Germinal center (tissue), 1 donor: ENCODE data around the gene KLK10.
"Not testable (repeated sequence)": the region's sequence is repeated elsewhere in the genome, so short reads cannot be mapped to it uniquely, and the experiment has no call there.

Experiments
- DNase-seq: peaks from one replicate; pipeline ENCODE4 v3.0.0; 2012; ENCODE audit warnings: mixed read lengths, low spot score

Gene KLK10

GRCh38 chr19:51001515-51001914 is 18.0 kb downstream of the KLK10 start, which contains the start of gene KLK8:
KLK8 (minus strand) TSS chr19:51001604; CDS start chr19:51001167, 437 bp downstream.
- DNase-seq, result no peak

DNA sequence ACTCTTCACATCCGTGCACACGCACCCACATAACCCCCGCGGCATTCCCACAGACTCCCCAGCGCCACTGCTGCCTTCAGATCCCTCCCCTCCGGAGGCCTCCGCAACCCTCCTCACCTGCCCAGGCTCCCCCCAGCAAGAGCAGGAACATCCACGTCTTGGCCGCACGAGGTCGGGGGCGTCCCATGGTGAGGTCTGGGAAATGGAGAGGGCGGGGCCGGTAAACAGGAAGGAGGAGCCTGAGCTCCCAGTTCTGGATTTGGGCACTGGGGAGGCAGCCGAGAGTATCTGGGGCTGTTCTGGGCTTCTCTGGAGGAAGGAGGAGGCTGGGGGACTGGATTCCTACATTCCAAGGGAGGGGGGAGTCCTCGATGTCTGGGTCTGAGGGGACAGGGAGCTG is 18.5 kb downstream of the KLK10 start:
- no peak for DNase-seq

DNA sequence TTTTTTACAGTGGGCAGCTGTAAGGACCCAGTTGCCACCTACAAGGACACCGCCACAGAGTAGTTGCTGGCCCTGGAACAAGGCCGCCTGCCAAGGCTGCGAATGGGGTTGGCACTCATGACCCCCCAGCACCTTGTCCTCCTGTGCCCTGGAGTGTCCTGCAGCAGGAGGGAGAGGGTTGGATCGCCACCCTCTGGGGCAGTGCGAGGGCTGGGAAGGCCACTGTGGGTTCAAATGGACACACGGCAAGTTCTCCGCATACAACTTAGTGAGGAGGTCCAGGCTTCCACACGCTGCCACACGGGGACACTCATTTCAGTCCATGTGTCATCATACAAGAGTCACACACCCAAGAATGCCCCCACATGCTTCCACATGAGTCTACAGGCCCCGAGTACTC is 19.1 kb downstream of the KLK10 start:
- DNase-seq, result no peak

GRCh38 chr19:50998686-50999085 is 20.8 kb downstream of the KLK10 start:
- DNase-seq, result no peak

DNA sequence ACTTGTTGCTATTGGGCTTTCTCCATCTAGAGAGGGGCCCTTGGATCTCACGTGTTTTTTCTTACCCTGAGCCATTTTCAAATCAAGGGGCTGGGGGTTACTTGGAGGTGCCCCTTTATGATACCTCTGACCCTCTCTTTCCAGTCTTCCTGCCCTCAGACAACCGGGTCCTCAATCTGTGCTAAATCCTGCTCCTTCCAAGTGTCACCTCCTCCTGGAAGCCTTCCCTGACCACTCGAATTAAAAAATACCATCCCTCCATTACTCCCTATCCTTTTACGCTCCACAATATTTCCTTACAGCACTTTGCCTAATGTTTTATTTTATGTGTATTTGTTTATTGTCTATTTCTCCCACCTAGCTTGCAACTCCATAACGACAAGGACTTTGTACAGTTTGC is 21.4 kb downstream of the KLK10 start:
- DNase-seq, result no peak

GRCh38 chr19:50994129-50994528 is 25.4 kb downstream of the KLK10 start:
- DNase-seq, result no peak

GRCh38 chr19:50992666-50993035 is 26.9 kb downstream of the KLK10 start:
- DNase-seq, result no peak

- not testable (repeated sequence) for DNase-seq
Measured at GRCh38 chr19:50984416-50984815, 35.1 kb downstream of the KLK10 start.

- no peak for DNase-seq
Measured at GRCh38 chr19:50983625-50984292, 35.8 kb downstream of the KLK10 start, which contains the start of gene KLK7. KLK7 (minus strand) TSS chr19:50983917; CDS start chr19:50982399, 1,518 bp downstream.

DNA sequence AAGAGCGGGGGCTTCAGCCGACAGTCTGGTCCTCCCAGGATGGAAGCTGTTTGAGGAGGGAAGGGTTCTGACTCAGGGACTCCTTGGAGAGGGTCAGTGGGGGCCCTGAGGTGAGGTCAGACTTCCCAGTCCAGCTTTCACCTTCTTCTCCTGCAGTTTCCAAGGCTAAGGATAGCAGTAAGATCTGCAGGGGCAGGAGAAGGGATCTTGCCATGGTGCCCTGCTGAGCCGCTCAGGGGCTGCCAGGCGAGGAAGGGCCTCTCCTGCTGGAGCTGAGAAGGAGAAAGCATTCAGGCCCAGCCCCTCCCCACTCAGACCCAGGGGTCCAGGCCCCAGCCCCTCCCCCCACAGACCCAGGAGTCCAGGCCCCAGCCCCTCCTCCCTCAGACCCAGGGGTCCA is 37.3 kb downstream of the KLK10 start:
- no peak for DNase-seq

DNA sequence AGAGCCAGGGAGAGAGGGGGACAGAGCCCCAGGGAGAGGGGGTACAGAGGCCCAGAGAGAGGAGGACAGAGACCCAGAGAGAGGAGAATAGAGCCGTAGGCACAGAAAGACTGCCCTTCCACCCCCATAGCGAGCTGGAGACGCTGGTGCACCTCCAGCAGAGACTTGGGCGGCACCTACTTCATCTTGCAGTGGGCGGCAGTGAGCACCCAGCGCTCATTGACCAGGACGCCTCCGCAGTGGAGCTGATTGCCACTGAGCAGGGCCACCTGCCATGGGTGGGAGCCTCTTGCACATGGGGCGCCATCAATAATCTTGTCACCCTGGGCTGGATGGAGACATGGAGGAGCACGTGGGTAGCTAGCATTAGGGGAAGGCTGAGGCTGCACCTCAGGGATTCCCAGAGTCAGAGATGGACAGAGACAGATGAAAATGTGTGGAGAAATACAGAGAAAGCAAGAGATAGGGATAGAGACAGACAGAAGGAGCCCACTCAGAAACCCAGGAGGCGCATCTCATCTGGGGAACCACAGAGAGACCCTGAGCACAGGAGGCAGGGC is 37.8 kb downstream of the KLK10 start:
- no peak for DNase-seq

DNA sequence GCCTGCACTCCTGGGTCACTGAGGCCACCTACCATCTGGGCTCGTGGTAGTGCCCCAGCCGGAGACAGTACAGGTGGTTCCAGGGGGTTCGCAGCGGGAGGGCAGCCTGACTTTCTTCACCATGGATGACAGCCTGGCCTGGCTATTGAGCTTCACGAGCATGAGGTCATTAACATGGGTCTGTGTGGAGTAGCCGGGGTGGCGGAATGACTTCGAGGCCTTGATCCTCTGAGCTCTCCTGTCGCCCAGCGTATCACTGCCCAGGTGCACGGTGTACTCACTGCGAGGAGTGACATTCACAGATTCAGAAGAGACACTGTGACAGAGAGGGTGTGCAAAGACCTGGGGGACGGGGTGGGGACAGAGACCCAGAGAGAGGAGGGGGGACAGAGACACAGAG is 39.3 kb downstream of the KLK10 start:
- no peak for DNase-seq

DNA sequence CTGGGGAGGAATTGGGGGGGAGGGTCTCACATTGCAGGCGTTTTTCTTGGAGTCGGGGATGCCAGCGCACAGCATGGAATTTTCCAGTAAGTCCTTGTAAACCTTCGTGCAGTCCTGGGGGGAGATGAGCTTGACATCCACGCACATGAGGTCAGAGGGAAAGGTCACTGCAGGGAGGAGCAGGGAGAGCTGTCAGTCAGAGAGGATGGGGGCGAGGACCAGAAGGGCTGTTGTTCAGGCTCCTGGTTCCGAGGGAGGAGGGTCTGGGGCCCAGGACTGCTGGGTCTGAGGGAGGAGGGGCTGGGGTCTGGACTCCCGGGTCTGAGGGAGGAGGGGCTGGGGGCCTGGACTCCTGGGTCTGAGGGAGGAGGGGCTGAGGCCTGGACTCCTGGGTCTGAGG is 39.8 kb downstream of the KLK10 start:
- no peak for DNase-seq

- no peak for DNase-seq
Measured at GRCh38 chr19:50978772-50979390, 40.6 kb downstream of the KLK10 start.

DNA sequence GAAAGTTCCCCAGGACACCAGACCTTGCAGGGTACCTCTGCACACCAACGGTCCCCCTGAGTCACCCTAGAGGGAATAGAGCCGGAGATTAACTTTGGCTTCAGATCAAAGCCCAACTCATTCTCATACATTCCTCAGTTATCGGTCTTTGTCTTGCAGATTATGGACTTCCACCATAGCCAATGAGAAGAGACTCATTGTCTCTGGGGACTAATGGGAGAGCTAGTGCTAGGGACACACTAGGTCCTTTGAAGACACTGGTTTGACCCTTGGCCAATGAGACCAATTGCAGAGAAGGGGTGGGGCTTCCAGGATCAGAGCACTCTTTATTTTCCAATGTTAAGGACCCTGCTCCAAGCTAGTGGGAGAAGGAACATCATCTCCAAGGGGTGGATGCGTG is 41.9 kb downstream of the KLK10 start:
- DNase-seq, result no peak

DNA sequence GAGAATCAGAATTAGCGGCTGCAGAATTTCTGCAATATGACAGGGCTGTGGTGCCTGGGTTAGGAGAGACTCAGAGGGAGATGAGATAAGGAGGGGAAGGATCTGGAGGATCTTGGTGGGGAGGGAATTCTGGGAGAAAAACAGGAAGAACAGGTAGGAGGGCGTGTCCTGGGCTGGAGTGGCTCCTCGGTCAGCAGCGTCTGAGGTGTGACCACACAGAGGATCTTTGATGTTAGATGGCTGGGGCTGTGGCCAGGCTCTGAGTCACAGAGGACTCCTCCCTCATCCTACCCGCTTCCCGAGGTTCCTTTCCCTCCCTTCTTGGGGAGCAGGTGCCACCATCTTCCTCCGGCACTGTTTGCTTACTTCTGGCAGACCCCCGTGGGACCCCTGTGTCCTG is 43.7 kb downstream of the KLK10 start:
- DNase-seq, result no peak

DNA sequence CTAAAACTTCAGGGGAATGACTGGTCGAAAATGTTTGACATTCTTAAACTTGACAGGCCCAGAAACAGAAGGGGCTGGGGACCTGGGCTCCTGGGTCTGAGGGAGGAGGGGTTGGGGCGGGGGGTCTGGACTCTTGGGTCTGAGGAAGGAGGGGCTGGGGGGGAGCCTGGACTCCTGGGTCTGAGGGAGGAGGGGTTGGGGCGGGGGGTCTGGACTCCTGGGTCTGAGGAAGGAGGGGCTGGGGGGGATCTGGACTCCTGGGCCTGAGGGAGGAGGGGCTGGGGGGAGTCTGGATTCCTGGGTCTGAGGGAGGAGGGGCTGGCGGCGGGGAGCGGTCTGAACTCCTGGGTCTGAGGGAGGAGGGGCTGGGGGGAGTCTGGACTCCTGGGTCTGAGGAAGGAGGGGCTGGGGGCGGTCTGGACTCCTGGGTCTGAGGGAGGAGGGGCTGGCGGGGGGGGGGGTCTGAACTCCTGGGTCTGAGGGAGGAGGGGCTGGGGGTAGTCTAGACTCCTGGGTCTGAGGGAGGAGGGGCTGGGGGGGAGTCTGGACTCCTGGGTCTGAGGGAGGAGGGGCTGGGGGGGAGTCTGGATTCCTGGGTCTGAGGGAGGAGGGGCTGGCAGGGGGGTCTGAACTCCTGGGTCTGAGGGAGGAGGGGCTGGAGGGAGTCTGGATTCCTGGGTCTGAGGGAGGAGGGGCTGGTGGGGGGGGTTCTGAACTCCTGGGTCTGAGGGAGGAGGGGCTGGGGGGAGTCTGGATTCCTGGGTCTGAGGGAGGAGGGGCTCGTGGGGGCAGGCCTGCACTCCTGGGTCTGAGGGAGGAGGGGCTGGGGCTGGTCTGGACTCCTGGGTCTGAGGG is 44.6 kb downstream of the KLK10 start:
- no peak for DNase-seq

DNA sequence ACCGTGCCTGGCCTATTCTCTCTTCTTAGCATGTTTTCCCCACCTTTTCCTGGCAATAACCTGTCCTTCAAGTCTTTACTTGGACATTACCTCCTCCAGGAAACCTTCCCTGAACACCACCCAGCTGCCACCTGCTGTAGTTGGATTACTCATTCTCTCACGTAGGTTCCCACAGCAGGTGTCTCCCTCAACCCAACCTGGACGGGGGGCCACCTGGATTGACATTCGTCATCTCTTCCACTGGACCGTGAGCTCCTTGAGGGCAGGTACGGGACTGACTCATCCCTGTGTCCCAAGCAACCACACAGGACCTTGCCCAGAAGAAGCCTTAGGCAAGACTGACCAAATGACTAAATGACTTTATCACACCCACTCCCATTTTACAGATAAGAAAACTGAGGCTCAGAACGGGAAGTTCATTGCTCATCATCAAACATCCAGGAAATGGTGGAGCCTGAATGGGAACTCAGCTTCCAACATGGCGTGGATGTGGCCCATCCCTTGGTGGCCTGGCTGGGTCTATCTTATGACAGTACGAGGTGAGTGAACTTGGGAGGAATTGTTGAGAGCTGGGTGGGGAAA is 46.6 kb downstream of the KLK10 start:
- DNase-seq, result no peak

DNA sequence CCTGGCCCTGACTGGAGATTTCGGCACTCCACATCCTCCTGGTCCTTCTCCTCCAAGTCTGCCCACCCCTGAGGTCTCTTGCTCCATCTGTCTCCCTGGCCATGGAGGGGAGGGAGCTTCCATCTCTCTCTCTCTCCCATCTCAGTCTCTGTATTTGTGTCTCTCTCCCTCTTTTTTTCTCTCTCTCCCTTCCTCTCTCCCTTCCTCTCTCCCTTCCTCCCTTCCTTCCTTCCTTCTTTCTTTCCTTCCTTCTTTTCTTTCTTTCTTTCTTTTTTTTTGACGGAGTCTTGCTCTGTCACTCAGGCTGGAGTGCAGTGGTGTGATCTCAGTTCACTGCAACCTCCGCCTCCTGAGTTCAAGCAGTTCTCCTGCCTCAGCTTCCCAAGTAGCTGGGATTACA is 49.7 kb downstream of the KLK10 start:
- DNase-seq, result not testable (repeated sequence)

DNA sequence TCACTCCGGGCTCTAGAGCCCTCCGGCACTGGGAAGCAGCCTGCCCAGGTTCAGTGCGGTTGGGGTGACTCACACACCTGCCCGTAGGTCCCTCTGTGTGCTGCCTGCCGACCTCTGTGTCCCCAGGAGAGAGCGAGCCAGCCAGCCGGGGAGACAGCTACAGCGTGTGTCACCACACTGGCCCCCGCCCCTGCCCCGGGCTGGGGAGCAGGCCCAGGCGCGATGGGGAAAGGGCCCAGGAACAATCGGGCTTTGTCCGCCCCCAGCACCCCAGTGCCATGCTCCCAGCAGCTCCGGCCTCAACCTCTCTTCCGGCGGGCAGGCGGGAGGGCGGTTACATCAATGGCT is 50.1 kb downstream of the KLK10 start, which contains the start of gene KLK6:
TSS of gene KLK6 (minus strand) at position 179 of the 348 bp plus-strand sequence. CDS start 1,487 bp downstream, outside the sequence.
- no peak for DNase-seq

DNA sequence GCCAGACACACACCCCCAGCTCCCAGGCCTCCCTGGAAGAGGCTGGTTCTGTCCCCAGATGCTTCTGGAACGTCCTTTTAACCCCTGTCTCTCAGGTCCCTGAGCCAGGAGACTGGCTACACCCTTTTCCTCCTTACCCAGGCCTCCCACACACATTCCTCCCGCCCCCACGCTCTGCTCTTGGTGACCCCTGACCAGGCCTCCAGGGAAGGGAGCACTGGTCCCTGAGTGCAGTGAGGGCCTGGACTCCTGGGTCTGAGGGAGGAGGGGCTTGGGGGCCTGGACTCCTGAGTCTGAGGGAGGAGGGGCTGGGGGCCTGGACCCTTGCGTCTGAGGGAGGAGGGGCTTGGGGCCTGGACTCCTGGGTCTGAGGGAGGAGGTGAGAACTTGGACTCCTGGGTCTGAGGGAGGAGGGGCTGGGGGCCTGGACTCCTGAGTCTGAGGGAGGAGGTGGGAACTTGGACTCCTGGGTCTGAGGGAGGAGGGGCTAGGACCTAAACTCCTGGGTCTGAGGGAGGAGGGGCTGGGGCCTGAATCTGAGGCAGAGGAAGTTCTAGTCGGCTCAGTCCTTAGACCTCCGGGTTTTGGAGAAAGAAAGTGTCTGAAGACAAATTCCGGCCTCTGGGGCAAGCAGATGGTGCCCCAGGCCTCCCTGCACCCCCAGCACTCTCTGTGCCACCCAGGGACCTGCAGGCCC is 50.6 kb downstream of the KLK10 start:
- DNase-seq, result no peak
